Gastrocnemius medialis (tissue), 4 donors: ENCODE results near the gene ATP10D.
"Not testable (repeated sequence)": the region's sequence is repeated elsewhere in the genome, so short reads cannot be mapped to it uniquely, and the experiment has no call there.

Source experiments
- CTCF ChIP-seq, 5 experiments: fragments of 450-650 bp in 3 of 5; fragments of 200-600 bp in 2 of 5; sonication (generic) in 2 of 5; IDR thresholded peaks in 4 of 5; conservative IDR thresholded peaks in 1 of 5; 1 replicate in 4 of 5; 2 replicates in 1 of 5; pipeline ENCODE4 v1.5.1; 2016 to 2019; ENCODE audit warnings: antibody characterized with exemption in 5 of 5, mild to moderate bottlenecking in 3 of 5, moderate library complexity in 3 of 5
- POLR2A ChIP-seq, 2 donors: fragments of 450-650 bp; IDR thresholded peaks; one replicate each; pipeline ENCODE4 v1.6.1; 2017; ENCODE audit warnings: antibody characterized with exemption in 2 of 2, mild to moderate bottlenecking in 2 of 2, moderate library complexity in 2 of 2

DNA sequence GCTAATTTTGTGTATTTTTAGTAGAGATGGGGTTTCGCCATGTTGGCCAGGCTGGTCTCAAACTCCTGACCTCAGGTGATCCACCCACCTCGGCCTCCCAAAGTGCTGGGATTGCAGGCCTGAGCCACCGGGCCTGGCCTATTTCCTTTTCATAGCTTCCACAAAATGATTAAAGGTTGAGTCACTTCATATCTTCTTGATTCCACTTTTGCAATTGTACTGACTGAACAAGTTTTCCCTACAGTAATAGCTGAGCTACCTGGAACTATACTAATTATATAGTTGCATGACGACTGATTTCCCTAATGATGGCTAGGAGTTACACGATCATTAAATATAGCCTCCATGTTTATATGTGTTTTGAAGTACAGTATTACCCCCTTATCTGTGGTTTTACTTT is 57.6 kb downstream of the ATP10D start:
- not testable (repeated sequence) for TF ChIP-seq CTCF (IDR thresholded peaks at IDR 0.05 in 4 of 5, conservative IDR thresholded peaks at IDR 0.05 in 1 of 5); POLR2A (IDR thresholded peaks at IDR 0.05)
